Measurements from ENCODE around the gene DPH5.

GRCh38 chr1:100950337-100950736 is 75.2 kb downstream of the DPH5 start:
- TF ChIP-seq POLR2A (IDR thresholded peaks at IDR 0.05), result no peak
- TF ChIP-seq, protein P1, sequence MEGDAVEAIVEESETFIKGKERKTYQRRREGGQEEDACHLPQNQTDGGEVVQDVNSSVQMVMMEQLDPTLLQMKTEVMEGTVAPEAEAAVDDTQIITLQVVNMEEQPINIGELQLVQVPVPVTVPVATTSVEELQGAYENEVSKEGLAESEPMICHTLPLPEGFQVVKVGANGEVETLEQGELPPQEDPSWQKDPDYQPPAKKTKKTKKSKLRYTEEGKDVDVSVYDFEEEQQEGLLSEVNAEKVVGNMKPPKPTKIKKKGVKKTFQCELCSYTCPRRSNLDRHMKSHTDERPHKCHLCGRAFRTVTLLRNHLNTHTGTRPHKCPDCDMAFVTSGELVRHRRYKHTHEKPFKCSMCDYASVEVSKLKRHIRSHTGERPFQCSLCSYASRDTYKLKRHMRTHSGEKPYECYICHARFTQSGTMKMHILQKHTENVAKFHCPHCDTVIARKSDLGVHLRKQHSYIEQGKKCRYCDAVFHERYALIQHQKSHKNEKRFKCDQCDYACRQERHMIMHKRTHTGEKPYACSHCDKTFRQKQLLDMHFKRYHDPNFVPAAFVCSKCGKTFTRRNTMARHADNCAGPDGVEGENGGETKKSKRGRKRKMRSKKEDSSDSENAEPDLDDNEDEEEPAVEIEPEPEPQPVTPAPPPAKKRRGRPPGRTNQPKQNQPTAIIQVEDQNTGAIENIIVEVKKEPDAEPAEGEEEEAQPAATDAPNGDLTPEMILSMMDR (IDR thresholded peaks at IDR 0.05), result no peak

Data from right lobe of liver (tissue), 4 donors.